BLaER1 treated with 17β-estradiol and CSF1 and Interleukin-3, amounts not matched to agents 10 nM and 100 nM (cell line): ENCODE measurements around the gene APOBEC3H.

Experiments used
- H3K27ac ChIP-seq, 11 experiments: shearing (Covaris generic); formaldehyde crosslinking; 2 replicates each; pipeline ENCODE4 v1.8.1; 2022
- H3K27me3 ChIP-seq, 11 experiments: shearing (Covaris generic); formaldehyde crosslinking; 2 replicates each; pipeline ENCODE4 v1.8.1; 2022
- H3K36me3 ChIP-seq, 11 experiments: shearing (Covaris generic); formaldehyde crosslinking; 2 replicates each; pipeline ENCODE4 v1.8.1; 2022
- H3K4me1 ChIP-seq, 10 experiments: shearing (Covaris generic); formaldehyde crosslinking; 2 replicates each; pipeline ENCODE4 v1.8.1; 2022
- H3K4me2 ChIP-seq, 11 experiments: shearing (Covaris generic); formaldehyde crosslinking; 2 replicates each; pipeline ENCODE4 v1.8.1; 2022
- H3K4me3 ChIP-seq, 10 experiments: shearing (Covaris generic); formaldehyde crosslinking; 2 replicates each; pipeline ENCODE4 v1.8.1; 2022
- H3K9ac ChIP-seq, 11 experiments: shearing (Covaris generic); formaldehyde crosslinking; 2 replicates each; pipeline ENCODE4 v1.8.1; 2022
- H3K9me3 ChIP-seq, 11 experiments: shearing (Covaris generic); formaldehyde crosslinking; replicated peaks in 1 of 11; 2 replicates each; pipeline ENCODE4 v1.8.1; 2022
- H4K20me1 ChIP-seq, 11 experiments: shearing (Covaris generic); formaldehyde crosslinking; 2 replicates each; pipeline ENCODE4 v1.8.1; 2022
- Cebpa-rat ChIP-seq, 11 experiments: shearing (Covaris generic); IDR thresholded peaks; 2 replicates each; pipeline ENCODE4 v1.8.1; 2022

APOBEC3H gene

DNA sequence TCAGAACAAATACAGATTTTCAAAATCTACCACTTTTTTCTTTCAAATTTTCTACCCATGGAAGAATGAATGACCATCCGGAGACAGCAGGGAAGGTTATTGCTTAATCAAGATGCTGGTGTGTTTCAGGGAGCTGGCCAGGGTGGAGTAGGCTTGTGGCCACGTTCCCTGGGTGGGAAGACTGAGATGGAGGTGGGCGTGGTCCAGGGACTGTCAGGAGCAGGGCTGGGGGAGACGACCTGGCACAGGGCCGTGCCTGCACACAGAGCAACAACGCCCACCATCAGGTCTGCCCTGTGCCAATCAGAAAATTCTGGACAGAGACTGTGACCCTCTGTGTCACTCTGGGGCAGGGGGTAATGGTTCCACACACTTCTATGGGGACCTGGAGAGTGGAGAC, 7.1 kb upstream of the APOBEC3H start:
- peak overlapping the region; percentile 67 to 91 (median 83) for H3K4me2 ChIP-seq
- peak overlapping the region in 6 of 11 experiments; percentile 2 to 43 (median 26); a peak in 5 of 22 replicates for H3K9ac ChIP-seq
- no peaks in the 10 kb centered on the region for H3K27me3 ChIP-seq
- H4K20me1 ChIP-seq: no peaks in the 10 kb centered on the region
- H3K4me3 ChIP-seq: no peak overlapping the region
- H3K27ac ChIP-seq: peak overlapping the region in 8 of 11 experiments; percentile 36 to 59 (median 55); a peak in 13 of 22 replicates
- peaks cover 0 to 3% (median 0%) of the 10 kb centered on the region in 11 experiments; a peak in 2 of 22 replicates for H3K36me3 ChIP-seq
- peaks cover 27 to 54% (median 38%) of the 10 kb centered on the region in 10 experiments for H3K4me1 ChIP-seq
- no peaks in the 10 kb centered on the region for H3K9me3 ChIP-seq
- TF ChIP-seq Cebpa-rat (IDR thresholded peaks at IDR 0.05): no peak

DNA sequence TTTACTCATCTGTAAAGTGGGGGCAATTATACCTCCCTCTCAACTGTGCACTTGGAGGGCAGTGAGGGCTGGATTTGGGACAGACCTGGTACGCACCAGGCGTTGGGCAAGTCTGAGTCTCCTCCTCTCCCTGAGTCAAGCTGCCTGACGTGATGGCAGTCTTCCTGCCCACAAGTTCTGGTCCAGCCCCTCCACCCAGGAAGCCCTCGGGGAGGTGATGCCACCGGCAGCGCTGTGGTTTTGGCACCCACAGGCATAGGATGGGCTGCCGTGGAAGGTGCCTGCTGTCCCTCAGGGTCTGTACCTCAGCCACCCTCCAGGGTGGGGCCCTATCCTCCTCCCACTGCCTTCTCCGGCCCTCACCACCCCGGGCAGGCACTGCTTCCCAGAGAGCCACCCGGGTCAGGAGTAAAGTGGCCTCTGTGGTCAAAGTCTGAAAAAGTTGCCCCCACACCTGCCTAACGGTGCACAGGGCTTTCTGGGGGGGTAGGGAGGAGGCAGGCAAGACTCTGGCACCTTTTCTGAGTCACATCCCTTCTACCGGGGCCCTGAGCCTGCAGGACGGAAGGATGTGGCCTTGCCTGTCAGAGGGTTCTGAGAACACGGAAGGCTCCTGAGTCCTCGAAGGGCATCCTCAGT, 6.5 kb upstream of the APOBEC3H start:
- Histone ChIP-seq H3K4me2 (peak overlapping the region; percentile 67 to 91 (median 83)), H3K27ac (peak overlapping the region in 9 of 11 experiments; percentile 1 to 59 (median 53); a peak in 16 of 22 replicates), H3K9ac (peak overlapping the region in 8 of 11 experiments; percentile 2 to 43 (median 26); a peak in 8 of 22 replicates), H3K9me3 (no peaks in the 10 kb centered on the region), H3K36me3 (peaks cover 0 to 3% (median 0%) of the 10 kb centered on the region in 11 experiments; a peak in 1 of 22 replicates), H3K27me3 (no peaks in the 10 kb centered on the region), H3K4me1 (peaks cover 27 to 58% (median 40%) of the 10 kb centered on the region in 10 experiments), H3K4me3 (peak overlapping the region in 1 of 10 experiments; percentile 20; a peak in 1 of 20 replicates), H4K20me1 (no peaks in the 10 kb centered on the region)
- 0 out of 22 replicates have a peak, but pooled peaks of 1 of the 11 experiments have one; percentile 5 for TF ChIP-seq Cebpa-rat (IDR thresholded peaks at IDR 0.05)

DNA sequence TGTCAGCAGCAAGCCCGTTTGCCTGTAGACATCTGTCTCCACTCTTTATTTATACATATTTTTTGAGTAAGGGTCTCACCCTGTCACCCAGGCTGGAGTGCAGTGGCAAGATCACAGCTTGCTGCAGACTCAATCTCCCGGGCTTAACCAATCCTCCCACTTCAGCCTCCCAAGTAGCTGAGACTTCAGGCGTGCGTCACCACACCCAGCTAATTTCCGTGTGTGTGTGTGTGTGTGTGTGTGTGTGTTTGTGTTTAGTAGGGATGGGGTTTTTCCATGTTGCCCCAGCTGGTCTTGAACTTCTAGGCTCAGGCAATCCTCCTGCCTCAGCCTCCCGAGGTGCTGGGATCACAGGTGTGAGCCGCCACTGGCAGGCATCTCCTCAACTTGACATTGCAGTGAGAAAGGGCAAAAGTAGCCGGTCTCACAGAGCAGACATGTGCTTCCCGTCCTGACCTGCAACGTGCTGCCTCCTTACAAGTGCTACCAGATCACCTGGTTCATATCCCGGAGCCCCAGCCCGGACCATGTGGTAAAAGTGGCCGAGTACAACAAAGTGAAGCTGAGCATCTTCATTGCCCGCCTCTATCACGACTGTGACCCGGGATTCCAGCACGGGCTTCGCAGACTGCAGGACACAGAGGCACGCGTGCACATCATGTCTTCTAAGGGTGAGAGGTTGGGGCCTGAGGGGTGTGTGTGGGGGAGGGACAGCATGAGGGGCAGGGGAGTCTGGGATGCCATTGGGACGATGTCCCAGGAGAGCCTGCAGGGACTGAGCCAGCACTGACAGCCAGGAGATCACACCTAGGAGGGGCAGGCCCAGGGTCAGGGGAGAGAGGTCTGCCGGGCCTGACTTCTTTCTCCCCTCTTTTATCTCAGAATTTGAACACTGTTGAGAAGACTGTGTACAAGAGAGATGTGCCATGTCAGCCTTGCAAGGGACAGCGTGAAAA, 5.6 kb upstream of the APOBEC3H start:
- H3K27me3 ChIP-seq: no peaks in the 10 kb centered on the region
- H3K9me3 ChIP-seq: no peaks in the 10 kb centered on the region
- H3K4me2 ChIP-seq: peak overlapping the region; percentile 67 to 91 (median 83)
- no peaks in the 10 kb centered on the region for H4K20me1 ChIP-seq
- 0 out of 22 replicates have a peak overlapping the region, but pooled peaks of 2 of the 11 experiments have one; percentile 6 to 34 for H3K9ac ChIP-seq
- peaks cover 34 to 67% (median 48%) of the 10 kb centered on the region in 10 experiments for H3K4me1 ChIP-seq
- H3K36me3 ChIP-seq: no peaks in the 10 kb centered on the region
- no peak overlapping the region for H3K4me3 ChIP-seq
- peak overlapping the region in 5 of 11 experiments; percentile 1 to 59 (median 57); a peak in 4 of 22 replicates for H3K27ac ChIP-seq
- TF ChIP-seq Cebpa-rat (IDR thresholded peaks at IDR 0.05): no peak

DNA sequence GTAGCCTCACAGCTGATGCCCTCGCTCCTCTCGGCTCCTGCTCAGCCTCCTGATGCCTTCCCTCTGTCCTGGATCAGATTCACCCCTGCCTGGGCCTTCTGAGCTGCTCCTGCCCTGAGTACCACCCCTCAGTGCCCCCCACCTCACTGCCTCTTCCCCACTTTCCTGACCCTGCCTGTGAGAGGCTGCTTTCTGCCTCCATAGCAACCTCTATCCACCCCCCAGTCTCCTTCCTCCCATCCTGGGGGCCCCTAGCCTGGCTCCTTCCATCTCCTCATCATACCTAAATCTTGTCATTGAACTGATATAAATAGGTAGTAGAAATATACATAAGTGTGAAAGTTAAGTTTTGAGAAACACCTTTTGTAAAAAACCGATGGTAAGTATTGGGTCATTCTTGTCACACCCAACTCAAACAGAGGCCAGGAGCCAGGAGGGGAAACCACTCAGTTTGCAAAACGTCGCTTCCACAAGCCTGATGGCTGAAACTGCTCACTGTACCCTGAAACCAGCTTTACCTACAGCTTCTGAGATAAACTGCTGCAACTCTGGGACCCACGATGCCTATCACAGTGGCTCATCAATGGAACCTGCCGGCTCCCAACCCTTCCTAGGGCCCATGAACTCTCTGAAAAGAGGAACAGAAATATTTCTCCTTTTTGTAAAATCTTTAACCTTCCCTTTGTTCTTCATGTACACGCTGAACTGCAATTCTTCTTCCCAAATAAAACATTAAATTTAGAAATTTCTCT, 4.8 kb upstream of the APOBEC3H start:
- Histone ChIP-seq H3K4me1 (peaks cover 43 to 74% (median 57%) of the 10 kb centered on the region in 10 experiments), H3K9ac (no peak overlapping the region), H3K9me3 (no peaks in the 10 kb centered on the region), H4K20me1 (no peaks in the 10 kb centered on the region), H3K27me3 (no peaks in the 10 kb centered on the region), H3K4me3 (no peak overlapping the region), H3K36me3 (no peaks in the 10 kb centered on the region), H3K4me2 (peak overlapping the region in 9 of 11 experiments; percentile 3 to 61 (median 42); a peak in 14 of 22 replicates), H3K27ac (no peak overlapping the region)
- TF ChIP-seq Cebpa-rat (IDR thresholded peaks at IDR 0.05): no peak

DNA sequence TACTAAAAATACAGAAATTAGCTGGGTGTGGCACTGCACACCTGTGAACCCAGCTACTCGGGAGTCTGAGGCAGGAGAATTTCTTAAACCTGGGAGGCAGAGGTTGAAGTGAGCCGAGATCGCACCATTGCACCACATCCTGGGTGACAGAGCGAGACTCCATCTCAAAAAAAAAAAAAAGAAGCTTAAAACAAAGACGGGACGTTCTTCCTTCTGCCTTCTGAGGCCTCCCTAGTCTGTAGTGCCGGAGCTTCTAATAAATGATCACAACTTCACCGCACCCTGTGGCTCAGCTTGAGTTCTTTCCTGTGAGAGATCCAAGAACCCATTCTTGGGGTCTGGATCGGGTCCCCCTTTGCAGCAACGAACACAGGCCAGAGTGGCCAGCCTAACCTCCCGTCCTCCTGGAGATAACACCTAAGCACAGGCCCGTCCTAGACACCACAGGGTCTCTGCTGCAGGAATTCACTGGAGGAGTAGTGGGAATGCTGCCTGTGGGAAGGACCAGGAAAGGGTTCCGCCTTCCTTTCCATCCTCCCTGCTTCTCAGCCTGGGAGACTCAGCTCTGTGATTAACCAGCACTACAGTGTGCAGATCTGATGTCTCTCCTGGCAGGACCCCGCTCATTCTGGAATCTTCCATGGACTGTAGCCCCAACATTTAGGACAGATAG, 2.2 kb upstream of the APOBEC3H start:
- no peak for TF ChIP-seq Cebpa-rat (IDR thresholded peaks at IDR 0.05)
- Histone ChIP-seq H3K9ac (no peak overlapping the region), H3K4me2 (peak overlapping the region in 7 of 11 experiments; percentile 1 to 25 (median 16); a peak in 4 of 22 replicates), H3K27ac (no peak overlapping the region), H3K4me3 (no peak overlapping the region), H4K20me1 (no peaks in the 10 kb centered on the region), H3K9me3 (no peaks in the 10 kb centered on the region), H3K27me3 (no peaks in the 10 kb centered on the region), H3K36me3 (no peaks in the 10 kb centered on the region), H3K4me1 (peaks cover 57 to 87% (median 74%) of the 10 kb centered on the region in 10 experiments)

DNA sequence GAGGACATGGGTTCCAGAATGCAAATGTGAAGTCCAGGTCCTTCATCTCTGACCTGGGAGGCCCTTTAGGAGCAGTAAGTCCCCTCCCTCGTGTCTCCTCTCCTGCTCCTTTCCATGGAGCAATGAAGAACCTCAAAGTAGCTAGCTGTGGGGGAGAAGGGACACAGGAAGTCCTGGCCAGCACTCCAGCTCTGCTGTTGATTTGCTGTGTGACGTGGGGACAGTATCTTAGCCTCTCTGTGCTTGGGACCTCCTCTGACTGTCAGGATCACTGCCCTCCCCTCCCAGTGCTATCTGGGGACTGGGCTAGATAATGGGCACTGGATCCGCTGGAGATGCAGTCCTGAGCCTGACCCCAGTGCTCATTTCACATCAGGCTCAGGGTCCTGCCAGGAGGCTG, 1.1 kb upstream of the APOBEC3H start:
- no peak for TF ChIP-seq Cebpa-rat (IDR thresholded peaks at IDR 0.05)
- peaks cover 46 to 82% (median 70%) of the 10 kb centered on the region in 10 experiments for H3K4me1 ChIP-seq
- H3K27ac ChIP-seq: no peak overlapping the region
- no peak overlapping the region for H3K4me3 ChIP-seq
- H3K9me3 ChIP-seq: no peaks in the 10 kb centered on the region
- H4K20me1 ChIP-seq: no peaks in the 10 kb centered on the region
- no peak overlapping the region for H3K9ac ChIP-seq
- no peaks in the 10 kb centered on the region for H3K36me3 ChIP-seq
- H3K4me2 ChIP-seq: peak overlapping the region; percentile 0 to 91 (median 83); a peak in 16 of 22 replicates
- H3K27me3 ChIP-seq: no peaks in the 10 kb centered on the region

DNA sequence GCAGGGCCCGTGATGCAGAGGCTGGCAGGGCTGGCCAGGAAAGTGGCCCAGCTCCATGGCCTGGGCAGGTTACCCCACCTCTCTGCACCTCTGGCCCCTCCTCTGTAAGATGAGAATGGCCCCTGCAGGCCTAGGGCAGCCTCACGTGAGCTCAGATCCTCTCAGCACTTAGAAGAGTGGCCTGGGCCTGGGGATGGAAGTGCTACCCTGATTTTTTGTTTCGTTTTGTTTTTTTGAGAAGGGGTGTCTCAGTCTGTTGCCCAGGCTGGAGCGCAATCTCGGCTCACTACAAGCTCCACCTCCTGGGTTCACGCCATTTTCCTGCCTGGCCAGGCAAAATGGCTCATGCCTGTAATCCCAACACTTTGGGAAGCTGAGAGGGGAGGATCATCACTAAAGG, 982 bp downstream of the APOBEC3H start:
- Histone ChIP-seq H3K36me3 (no peaks in the 10 kb centered on the region), H3K27ac (peak overlapping the region in 6 of 11 experiments; percentile 66 to 79 (median 78); a peak in 7 of 22 replicates), H3K9ac (peak overlapping the region in 4 of 11 experiments; percentile 68 to 73 (median 70); a peak in 6 of 22 replicates), H3K27me3 (no peaks in the 10 kb centered on the region), H3K9me3 (no peaks in the 10 kb centered on the region), H4K20me1 (no peaks in the 10 kb centered on the region), H3K4me3 (peak overlapping the region in 1 of 10 experiments; percentile 47; a peak in 1 of 20 replicates), H3K4me1 (peaks cover 38 to 67% (median 60%) of the 10 kb centered on the region in 10 experiments), H3K4me2 (peak overlapping the region; percentile 77 to 91 (median 84))
- no peak for TF ChIP-seq Cebpa-rat (IDR thresholded peaks at IDR 0.05)

DNA sequence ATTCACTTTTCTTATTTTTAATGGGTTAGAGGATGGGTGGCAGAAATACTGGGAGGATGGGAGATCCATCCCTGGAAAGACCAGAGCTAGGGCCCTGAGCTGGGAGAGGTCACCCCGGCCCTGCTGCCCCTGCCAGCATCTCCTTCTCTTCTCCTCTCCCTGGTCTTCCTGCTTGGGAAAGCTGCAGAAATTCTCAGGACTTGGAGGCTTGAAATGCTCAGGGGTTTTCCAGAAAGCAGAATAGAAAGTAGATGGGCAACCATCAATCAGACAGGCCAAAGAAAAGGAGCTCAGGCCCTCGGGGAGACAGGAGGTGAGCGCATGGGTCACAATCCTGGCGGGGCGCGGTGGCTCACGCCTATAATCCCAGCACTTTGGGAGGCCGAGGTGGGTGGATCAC, 1.5 kb downstream of the APOBEC3H start:
- Histone ChIP-seq H3K4me2 (peak overlapping the region in 9 of 11 experiments; percentile 44 to 91 (median 82); a peak in 11 of 22 replicates), H3K9ac (peak overlapping the region in 1 of 11 experiments; percentile 72; a peak in 2 of 22 replicates), H3K4me3 (no peak overlapping the region), H3K27me3 (no peaks in the 10 kb centered on the region), H3K9me3 (no peaks in the 10 kb centered on the region), H3K27ac (peak overlapping the region in 1 of 11 experiments; percentile 79; a peak in 1 of 22 replicates), H3K36me3 (no peaks in the 10 kb centered on the region), H3K4me1 (peaks cover 37 to 67% (median 60%) of the 10 kb centered on the region in 10 experiments), H4K20me1 (no peaks in the 10 kb centered on the region)
- no peak for TF ChIP-seq Cebpa-rat (IDR thresholded peaks at IDR 0.05)
